Smooth muscle cell (in vitro differentiated cells): Measurements from ENCODE around the gene PRRT1B. TPM values are rescaled to one million over a fixed set of nuclear protein-coding genes. Genes with fewer than 3 reads are reported as not detected.

Experiments used
- DNase-seq: peaks from one replicate; lab custom pipeline; 2025; ENCODE audit not compliant: unreplicated experiment; lab: John Stamatoyannopoulos, UW
- H2AFZ ChIP-seq: fragments of 200-600 bp; sonication (generic); 2 replicates; pipeline ENCODE4 v1.6.0; 2016; ENCODE audit warnings: antibody characterized with exemption, low read depth, mild to moderate bottlenecking
- H3F3A ChIP-seq: fragments of 200-600 bp; sonication (generic); 2 replicates; pipeline ENCODE4 v1.6.0; 2017; ENCODE audit warnings: antibody characterized with exemption, low read depth
- H3K27ac ChIP-seq: fragments of 200-600 bp; sonication (generic); 2 replicates; pipeline ENCODE4 v1.5.1; 2016; ENCODE audit warnings: low read depth, mild to moderate bottlenecking
- H3K27me3 ChIP-seq: fragments of 200-600 bp; sonication (generic); 2 replicates; pipeline ENCODE4 v1.6.1; 2016; ENCODE audit warnings: low read depth, mild to moderate bottlenecking
- H3K36me3 ChIP-seq: fragments of 200-600 bp; sonication (generic); 2 replicates; pipeline ENCODE4 v1.5.1; 2016; ENCODE audit warnings: low read depth
- H3K4me1 ChIP-seq: fragments of 200-600 bp; sonication (generic); 2 replicates; pipeline ENCODE4 v1.5.1; 2016; ENCODE audit warnings: low read depth
- H3K4me2 ChIP-seq: fragments of 200-600 bp; sonication (generic); 2 replicates; pipeline ENCODE4 v1.6.0; 2016; ENCODE audit warnings: mild to moderate bottlenecking
- H3K4me3 ChIP-seq: fragments of 200-600 bp; sonication (generic); 2 replicates; pipeline ENCODE4 v1.5.1; 2016; ENCODE audit warnings: mild to moderate bottlenecking
- H3K79me2 ChIP-seq: fragments of 200-600 bp; sonication (generic); 2 replicates; pipeline ENCODE4 v1.6.0; 2016; ENCODE audit warnings: low read depth, mild to moderate bottlenecking
- H3K9ac ChIP-seq: fragments of 200-600 bp; sonication (generic); 2 replicates; pipeline ENCODE4 v1.6.0; 2016; ENCODE audit warnings: low read depth
- H3K9me3 ChIP-seq: fragments of 200-600 bp; sonication (generic); replicated peaks from 2 replicates; pipeline ENCODE4 v1.5.1; 2016; ENCODE audit warnings: low read depth
- H4K20me1 ChIP-seq: fragments of 200-600 bp; sonication (generic); 2 replicates; pipeline ENCODE4 v1.6.0; 2016; ENCODE audit warnings: low read depth
- WGBS: methylation state at CpG from one replicate; pipeline ENCODE4 v1.1.7; 2016; ENCODE audit warnings: low lambda C conversion rate; 5-methylcytosine and 5-hydroxymethylcytosine counted together
- polyA plus RNA-seq: library from polyadenylated mRNA; unstranded; fragments of >200 nt; fragmentation: Nextera tagmentation; extraction: Ambion mirVana; gene quantifications from 2 replicates; pipeline ENCODE4 v1.2.1, GENCODE V29; 2016
- total RNA-seq: library from RNA; depleted of rRNA; stranded (reverse); fragments of >200 nt; gene quantifications from 2 replicates; pipeline ENCODE4 v1.2.3, GENCODE V29; 2014
- TF ChIP-seq, protein P1 (sequence below): fragments of 200-600 bp; sonication (generic); IDR thresholded peaks from 2 replicates; pipeline ENCODE4 v1.5.1; 2017; ENCODE audit warnings: borderline replicate concordance, mild to moderate bottlenecking, antibody characterized with exemption; ENCODE audit not compliant: insufficient read depth, poor library complexity, severe bottlenecking

Gene PRRT1B
- total and polyA plus RNA-seq, 2 experiments from 2014 or later = not detected

GRCh38 chr9:131578021-131578420, 32.7 kb downstream of the PRRT1B start:
- Histone ChIP-seq H3K4me1 (no peaks in the 10 kb centered on the region), H3K27ac (no peak overlapping the region), H3K4me3 (no peak overlapping the region), H3K79me2 (no peaks in the 10 kb centered on the region), H4K20me1 (no peaks in the 10 kb centered on the region), H3K4me2 (no peak overlapping the region), H3F3A (no peaks in the 10 kb centered on the region), H2AFZ (no peak overlapping the region), H3K9me3 (no peaks in the 10 kb centered on the region), H3K36me3 (no peaks in the 10 kb centered on the region), H3K9ac (no peak overlapping the region), H3K27me3 (no peaks in the 10 kb centered on the region)
- DNase-seq = no peak
- WGBS = 94% methylated on average over 13 of the region's 13 CpGs
- TF ChIP-seq, protein P1, sequence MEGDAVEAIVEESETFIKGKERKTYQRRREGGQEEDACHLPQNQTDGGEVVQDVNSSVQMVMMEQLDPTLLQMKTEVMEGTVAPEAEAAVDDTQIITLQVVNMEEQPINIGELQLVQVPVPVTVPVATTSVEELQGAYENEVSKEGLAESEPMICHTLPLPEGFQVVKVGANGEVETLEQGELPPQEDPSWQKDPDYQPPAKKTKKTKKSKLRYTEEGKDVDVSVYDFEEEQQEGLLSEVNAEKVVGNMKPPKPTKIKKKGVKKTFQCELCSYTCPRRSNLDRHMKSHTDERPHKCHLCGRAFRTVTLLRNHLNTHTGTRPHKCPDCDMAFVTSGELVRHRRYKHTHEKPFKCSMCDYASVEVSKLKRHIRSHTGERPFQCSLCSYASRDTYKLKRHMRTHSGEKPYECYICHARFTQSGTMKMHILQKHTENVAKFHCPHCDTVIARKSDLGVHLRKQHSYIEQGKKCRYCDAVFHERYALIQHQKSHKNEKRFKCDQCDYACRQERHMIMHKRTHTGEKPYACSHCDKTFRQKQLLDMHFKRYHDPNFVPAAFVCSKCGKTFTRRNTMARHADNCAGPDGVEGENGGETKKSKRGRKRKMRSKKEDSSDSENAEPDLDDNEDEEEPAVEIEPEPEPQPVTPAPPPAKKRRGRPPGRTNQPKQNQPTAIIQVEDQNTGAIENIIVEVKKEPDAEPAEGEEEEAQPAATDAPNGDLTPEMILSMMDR = no peak

GRCh38 chr9:131578731-131579504, 33.6 kb downstream of the PRRT1B start:
- 96% methylated on average over 25 of the region's 26 CpGs for WGBS
- Histone ChIP-seq H4K20me1 (no peaks in the 10 kb centered on the region), H3K4me1 (no peaks in the 10 kb centered on the region), H3K4me2 (no peak overlapping the region), H3F3A (no peaks in the 10 kb centered on the region), H3K79me2 (no peaks in the 10 kb centered on the region), H2AFZ (no peak overlapping the region), H3K4me3 (no peak overlapping the region), H3K27ac (no peak overlapping the region), H3K9ac (no peak overlapping the region), H3K27me3 (no peaks in the 10 kb centered on the region), H3K9me3 (no peaks in the 10 kb centered on the region), H3K36me3 (no peaks in the 10 kb centered on the region)
- TF ChIP-seq, protein P1 = no peak
- no peak for DNase-seq

DNA sequence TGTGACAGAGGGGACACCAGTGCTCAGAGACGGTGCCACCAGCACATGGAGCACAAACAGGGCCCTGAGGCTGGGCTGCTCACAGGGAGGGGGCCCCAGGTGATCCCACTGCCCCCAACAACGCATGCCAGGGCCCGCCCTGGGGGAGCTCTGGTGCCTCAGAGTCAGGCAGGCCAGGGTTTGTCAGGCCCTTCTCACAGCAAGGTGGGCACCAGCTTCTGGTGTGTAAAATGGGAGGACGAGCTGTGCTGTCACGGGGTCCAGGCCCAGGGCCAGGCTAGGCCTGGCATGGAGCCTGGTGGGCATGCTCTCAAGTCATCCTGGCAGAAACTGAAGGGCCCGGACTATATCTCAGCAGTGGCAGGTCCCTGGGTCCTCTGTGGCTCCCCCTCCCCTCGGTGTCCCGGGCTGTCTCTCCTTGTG, 34.5 kb downstream of the PRRT1B start:
- TF ChIP-seq, protein P1 = no peak
- Histone ChIP-seq H3K36me3 (no peaks in the 10 kb centered on the region), H3K4me2 (no peak overlapping the region), H3K79me2 (no peaks in the 10 kb centered on the region), H3K27ac (no peak overlapping the region), H2AFZ (no peak overlapping the region), H3K9me3 (no peaks in the 10 kb centered on the region), H3F3A (no peaks in the 10 kb centered on the region), H3K27me3 (no peaks in the 10 kb centered on the region), H3K4me1 (no peaks in the 10 kb centered on the region), H3K9ac (no peak overlapping the region), H3K4me3 (no peak overlapping the region), H4K20me1 (no peaks in the 10 kb centered on the region)
- 97% methylated on average over 8 of the region's 8 CpGs for WGBS
- DNase-seq = no peak

- TF ChIP-seq, protein P1 = no peak
- H3K27ac ChIP-seq = no peak overlapping the region
- 98% methylated on average over 9 of the region's 9 CpGs for WGBS
- no peaks in the 10 kb centered on the region for H3K36me3 ChIP-seq
- no peaks in the 10 kb centered on the region for H3K9me3 ChIP-seq
- no peak overlapping the region for H2AFZ ChIP-seq
- H4K20me1 ChIP-seq = no peaks in the 10 kb centered on the region
- H3K79me2 ChIP-seq = no peaks in the 10 kb centered on the region
- no peaks in the 10 kb centered on the region for H3K27me3 ChIP-seq
- DNase-seq = no peak
- no peaks in the 10 kb centered on the region for H3F3A ChIP-seq
- no peak overlapping the region for H3K9ac ChIP-seq
- H3K4me2 ChIP-seq = no peak overlapping the region
- H3K4me3 ChIP-seq = no peak overlapping the region
- no peaks in the 10 kb centered on the region for H3K4me1 ChIP-seq
Observed at GRCh38 chr9:131580358-131580757, 35.0 kb downstream of the PRRT1B start.
